Thyroid gland (tissue), 4 donors: ENCODE measurements around the gene TRIM45. TPM values are rescaled to one million over a fixed set of nuclear protein-coding genes. Genes with fewer than 3 reads are reported as not detected.
"Not testable (repeated sequence)": the region's sequence is repeated elsewhere in the genome, so short reads cannot be mapped to it uniquely, and the experiment has no call there.

Experiments used
- DNase-seq, 2 donors: peaks; one replicate each; pipeline ENCODE4 v3.0.0-alpha.2; 2019
- H3K27ac ChIP-seq, 3 donors: fragments of 200-600 bp; sonication (generic); 1 replicate in 2 of 3; 2 replicates in 1 of 3; pipeline ENCODE4 v1.5.1; 2016 to 2019; ENCODE audit warnings: mild to moderate bottlenecking in 1 of 3, moderate library complexity in 1 of 3
- H3K27me3 ChIP-seq: fragments of 200-600 bp; sonication (generic); one replicate; pipeline ENCODE4 v1.5.1; 2019
- H3K36me3 ChIP-seq, 2 donors: fragments of 200-600 bp; sonication (generic); one replicate each; pipeline ENCODE4 v1.5.1; 2016 to 2019
- H3K4me1 ChIP-seq, 2 donors: fragments of 200-600 bp; sonication (generic); one replicate each; pipeline ENCODE4 v1.5.1; 2017 to 2019
- H3K4me3 ChIP-seq, 3 donors: fragments of 200-600 bp; sonication (generic); replicated peaks in 1 of 3; 1 replicate in 2 of 3; 2 replicates in 1 of 3; pipeline ENCODE4 v1.5.1; 2016; ENCODE audit warnings: mild to moderate bottlenecking in 1 of 3
- H3K9me3 ChIP-seq: fragments of 200-600 bp; sonication (generic); one replicate; pipeline ENCODE4 v1.5.1; 2017
- POLR2A ChIP-seq, 2 donors: fragments of 450-650 bp; IDR thresholded peaks; one replicate each; pipeline ENCODE4 v1.6.1; 2017; ENCODE audit warnings: antibody characterized with exemption in 2 of 2, mild to moderate bottlenecking in 2 of 2, moderate library complexity in 1 of 2
- WGBS, 2 donors: methylation state at CpG; one replicate each; pipeline ENCODE4 v1.1.5; 2017; 5-methylcytosine and 5-hydroxymethylcytosine counted together
- intact Hi-C: fragments of 100-400 bp; cut with DNase I; formaldehyde crosslinking; loops from one replicate; pipeline ENCODE4 v1.15.1; 2023
- total RNA-seq, 4 donors: library from RNA; depleted of rRNA; stranded (reverse); fragments of >200 nt; gene quantifications; one replicate each; pipeline ENCODE4 v1.2.3, GENCODE V29; 2016
- TF ChIP-seq, protein P1 (sequence below), 6 experiments: fragments of 200-600 bp in 3 of 6; fragments of 450-650 bp in 3 of 6; sonication (generic) in 3 of 6; IDR thresholded peaks; one replicate each; pipeline ENCODE4 v1.5.1; 2016 to 2019; ENCODE audit warnings: antibody characterized with exemption in 6 of 6, mild to moderate bottlenecking in 2 of 6, inconsistent platforms in 1 of 6, moderate library complexity in 1 of 6

The TRIM45 gene
- total RNA-seq, 4 donors from 2014 or later = 5.1 to 7.3 (median 6.3) TPM

DNA sequence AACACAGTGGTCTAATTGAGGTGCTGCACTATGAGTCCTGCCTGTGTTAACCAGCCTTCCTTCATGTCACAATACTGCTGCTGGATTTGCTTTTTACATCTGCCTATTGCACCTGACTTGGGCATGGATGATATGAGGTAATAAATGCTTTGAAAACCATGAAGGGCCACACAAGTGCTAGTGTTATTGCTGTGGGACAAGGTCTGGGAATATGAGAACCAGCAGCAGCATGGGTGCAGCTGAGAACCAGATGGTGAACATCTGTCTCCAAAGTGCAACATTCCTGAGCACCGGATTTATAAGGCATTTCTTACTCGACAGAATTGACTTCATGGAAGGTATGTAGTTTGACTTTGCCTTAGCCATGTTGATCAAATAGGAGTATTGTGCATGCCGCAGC is 16.6 kb downstream of the TRIM45 start:
- Histone ChIP-seq H3K4me1 (peaks cover 0 to 6% of the 10 kb centered on the region in 2 donors), H3K27ac (no peak overlapping the region), H3K36me3 (no peaks in the 10 kb centered on the region), H3K9me3 (no peaks in the 10 kb centered on the region), H3K4me3 (no peak overlapping the region), H3K27me3 (no peaks in the 10 kb centered on the region)
- intact Hi-C loops = no loop called here
- no peak for DNase-seq
- TF ChIP-seq, protein P1, sequence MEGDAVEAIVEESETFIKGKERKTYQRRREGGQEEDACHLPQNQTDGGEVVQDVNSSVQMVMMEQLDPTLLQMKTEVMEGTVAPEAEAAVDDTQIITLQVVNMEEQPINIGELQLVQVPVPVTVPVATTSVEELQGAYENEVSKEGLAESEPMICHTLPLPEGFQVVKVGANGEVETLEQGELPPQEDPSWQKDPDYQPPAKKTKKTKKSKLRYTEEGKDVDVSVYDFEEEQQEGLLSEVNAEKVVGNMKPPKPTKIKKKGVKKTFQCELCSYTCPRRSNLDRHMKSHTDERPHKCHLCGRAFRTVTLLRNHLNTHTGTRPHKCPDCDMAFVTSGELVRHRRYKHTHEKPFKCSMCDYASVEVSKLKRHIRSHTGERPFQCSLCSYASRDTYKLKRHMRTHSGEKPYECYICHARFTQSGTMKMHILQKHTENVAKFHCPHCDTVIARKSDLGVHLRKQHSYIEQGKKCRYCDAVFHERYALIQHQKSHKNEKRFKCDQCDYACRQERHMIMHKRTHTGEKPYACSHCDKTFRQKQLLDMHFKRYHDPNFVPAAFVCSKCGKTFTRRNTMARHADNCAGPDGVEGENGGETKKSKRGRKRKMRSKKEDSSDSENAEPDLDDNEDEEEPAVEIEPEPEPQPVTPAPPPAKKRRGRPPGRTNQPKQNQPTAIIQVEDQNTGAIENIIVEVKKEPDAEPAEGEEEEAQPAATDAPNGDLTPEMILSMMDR (IDR thresholded peaks at IDR 0.05) = no peak
- TF ChIP-seq POLR2A (IDR thresholded peaks at IDR 0.05) = no peak
- 91 to 92% methylated on average over 3 of the region's 3 CpGs for WGBS, 2 donors

DNA sequence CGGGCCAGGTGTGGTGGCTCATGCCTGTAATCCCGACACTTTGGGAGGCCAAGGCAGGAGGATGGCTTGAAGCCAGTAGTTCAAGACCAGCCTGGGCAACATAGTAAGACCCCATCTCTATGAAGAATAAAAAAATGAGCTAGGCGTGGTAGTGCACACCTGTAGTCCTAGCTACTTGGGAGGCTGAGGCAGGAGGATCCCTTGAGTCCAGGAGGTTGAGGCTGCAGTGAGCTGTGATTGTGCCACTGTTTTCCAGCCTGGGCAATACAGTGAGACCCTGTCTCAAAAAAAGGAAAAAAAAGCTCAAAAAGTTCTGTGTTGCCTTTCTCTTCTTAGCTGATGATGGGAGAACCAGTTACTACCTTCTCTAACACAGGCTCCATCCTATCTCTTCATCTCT is 19.7 kb downstream of the TRIM45 start:
- intact Hi-C loops, H3K9me3 ChIP-seq: not testable (repeated sequence)

DNA sequence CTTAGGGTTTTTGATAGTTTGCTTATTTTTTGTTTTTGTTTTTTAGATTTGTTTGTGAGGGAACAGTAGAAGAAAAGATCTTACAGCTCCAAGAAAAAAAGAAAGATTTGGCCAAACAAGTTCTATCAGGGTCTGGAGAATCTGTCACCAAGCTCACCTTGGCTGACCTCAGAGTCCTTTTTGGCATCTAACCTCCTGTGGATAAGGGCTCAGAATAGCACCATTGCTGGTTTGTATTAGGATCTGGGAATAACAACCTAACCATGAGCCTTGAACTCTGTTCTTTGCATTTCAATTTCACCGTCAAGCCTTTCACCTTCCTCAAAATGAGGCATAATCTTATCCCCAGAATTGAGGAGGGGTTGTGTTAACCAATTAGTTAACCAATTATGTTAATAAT is 20.2 kb downstream of the TRIM45 start:
- DNase-seq = no peak
- Histone ChIP-seq H3K4me1 (peaks cover 8 to 10% of the 10 kb centered on the region in 2 donors), H3K36me3 (no peaks in the 10 kb centered on the region), H3K4me3 (no peak overlapping the region), H3K9me3 (no peaks in the 10 kb centered on the region), H3K27ac (no peak overlapping the region), H3K27me3 (no peaks in the 10 kb centered on the region)
- intact Hi-C loops = no loop called here
- TF ChIP-seq POLR2A (IDR thresholded peaks at IDR 0.05) = no peak
- TF ChIP-seq, protein P1 (IDR thresholded peaks at IDR 0.05) = no peak
- WGBS, 2 donors = 98% methylated on average over 1 of the region's 1 CpG

More for the DNA sequence above, 19.7 kb downstream of the TRIM45 start:
- H3K4me3 ChIP-seq, H3K27ac ChIP-seq, DNase-seq, H3K27me3 ChIP-seq, H3K36me3 ChIP-seq: not testable (repeated sequence)
- peaks cover 8 to 11% of the 10 kb centered on the region in 2 donors for H3K4me1 ChIP-seq
- 93 to 95% methylated on average over 3 of the region's 3 CpGs for WGBS, 2 donors

DNA sequence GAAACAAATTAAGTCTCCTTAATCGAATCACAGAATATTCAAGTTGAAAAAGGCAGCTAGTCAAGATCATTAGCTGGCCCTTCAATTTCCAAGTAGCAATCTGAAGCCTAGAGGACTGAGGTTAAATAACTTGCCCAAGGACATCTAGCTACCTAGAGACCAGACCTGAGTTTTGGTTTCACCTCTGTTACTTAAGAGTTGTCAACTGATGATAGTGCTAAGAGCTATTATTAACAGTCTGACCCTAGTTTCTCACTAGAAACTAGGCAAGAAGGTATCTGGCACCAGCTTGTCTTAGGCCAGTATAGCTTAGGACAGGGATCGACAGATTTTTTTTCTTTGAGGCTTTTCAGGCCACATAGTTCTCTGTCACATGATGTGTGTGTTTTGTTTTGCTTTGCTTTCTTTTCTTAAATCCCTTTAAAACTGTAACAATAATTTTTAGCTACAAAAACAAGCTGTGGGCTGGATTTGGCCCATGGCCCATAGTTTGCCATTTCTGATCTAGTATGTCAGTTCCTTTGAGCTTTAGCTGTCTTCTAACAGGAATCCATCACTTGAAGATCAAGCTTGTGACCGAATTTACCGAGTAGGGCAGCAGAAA is 23.2 kb downstream of the TRIM45 start:
- 84 to 89% methylated on average over 4 of the region's 4 CpGs for WGBS, 2 donors
- H3K9me3 ChIP-seq = no peaks in the 10 kb centered on the region
- no peak overlapping the region for H3K27ac ChIP-seq
- no peak overlapping the region for H3K4me3 ChIP-seq
- no peaks in the 10 kb centered on the region for H3K36me3 ChIP-seq
- no peak for TF ChIP-seq POLR2A (IDR thresholded peaks at IDR 0.05)
- TF ChIP-seq, protein P1 (IDR thresholded peaks at IDR 0.05) = no peak
- H3K4me1 ChIP-seq = peaks cover 24 to 30% of the 10 kb centered on the region in 2 donors
- H3K27me3 ChIP-seq = no peaks in the 10 kb centered on the region
- DNase-seq = no peak
- intact Hi-C loops = no loop called here

DNA sequence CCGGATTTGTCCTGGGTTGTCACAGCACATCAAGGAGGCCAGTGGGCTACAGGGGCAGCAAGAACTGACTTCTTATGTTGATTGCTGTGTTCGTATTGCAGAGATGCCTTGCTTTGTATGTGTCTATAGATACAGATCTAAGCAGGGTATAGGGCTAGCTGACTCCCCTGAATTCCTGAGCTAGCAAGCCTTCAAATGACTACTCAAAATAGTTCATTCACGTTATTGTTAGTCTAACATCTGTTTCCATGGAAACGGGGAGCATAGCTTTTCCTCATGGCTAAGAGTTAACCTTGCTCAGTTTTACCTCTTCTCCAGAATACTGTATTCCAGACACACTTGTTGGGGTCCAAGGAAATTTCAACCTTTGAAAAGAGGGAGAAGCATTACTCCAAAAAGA is 24.1 kb downstream of the TRIM45 start:
- no peaks in the 10 kb centered on the region for H3K9me3 ChIP-seq
- no peaks in the 10 kb centered on the region for H3K27me3 ChIP-seq
- no peak overlapping the region for H3K4me3 ChIP-seq
- no peak overlapping the region for H3K27ac ChIP-seq
- H3K36me3 ChIP-seq = no peaks in the 10 kb centered on the region
- intact Hi-C loops = no loop called here
- peaks cover 33 to 40% of the 10 kb centered on the region in 2 donors for H3K4me1 ChIP-seq
- TF ChIP-seq, protein P1 (IDR thresholded peaks at IDR 0.05) = no peak
- TF ChIP-seq POLR2A (IDR thresholded peaks at IDR 0.05) = no peak
- DNase-seq = no peak
- 81% methylated on average over 4 of the region's 4 CpGs for WGBS, 2 donors
